GM12864 (cell line): Measurements from ENCODE around the gene INPP4B.

Experiments
- DNase-seq: peaks from one replicate; pipeline ENCODE4 v3.0.0-alpha.2; 2011; ENCODE audit warnings: low read depth
- H3K4me3 ChIP-seq: 2 replicates; pipeline ENCODE4 v1.5.1; 2011; ENCODE audit warnings: mild to moderate bottlenecking, low read depth, low read length, control low read depth
- TF ChIP-seq, protein P1 (sequence below): IDR thresholded peaks from 2 replicates; pipeline ENCODE4 v1.5.1; 2011; ENCODE audit warnings: low read depth, mild to moderate bottlenecking, moderate library complexity, low read length, control low read depth, inconsistent platforms; ENCODE audit errors: missing control alignments

Gene INPP4B

DNA sequence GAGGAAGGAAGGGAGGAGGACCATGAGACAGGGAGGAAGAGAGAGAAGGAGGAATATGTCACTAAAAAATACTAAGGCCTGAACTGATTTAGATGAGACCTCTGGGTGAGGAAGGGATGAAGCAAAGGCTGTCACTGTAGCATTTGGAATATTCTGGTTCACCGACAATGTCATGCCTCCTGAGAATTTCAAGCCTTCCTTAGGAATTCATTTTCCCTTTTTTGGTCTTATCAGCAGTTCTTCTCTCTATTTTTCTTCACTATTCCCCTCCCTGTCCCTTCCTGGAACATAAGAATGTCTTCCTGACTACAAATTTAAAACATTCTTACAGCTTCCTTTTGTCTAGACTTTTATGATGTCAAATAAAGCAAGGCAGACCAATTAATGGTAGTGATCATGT lies 527.8 kb downstream of the INPP4B start:
- H3K4me3 ChIP-seq, result no peak overlapping the region
- no peak for DNase-seq
- TF ChIP-seq, protein P1, sequence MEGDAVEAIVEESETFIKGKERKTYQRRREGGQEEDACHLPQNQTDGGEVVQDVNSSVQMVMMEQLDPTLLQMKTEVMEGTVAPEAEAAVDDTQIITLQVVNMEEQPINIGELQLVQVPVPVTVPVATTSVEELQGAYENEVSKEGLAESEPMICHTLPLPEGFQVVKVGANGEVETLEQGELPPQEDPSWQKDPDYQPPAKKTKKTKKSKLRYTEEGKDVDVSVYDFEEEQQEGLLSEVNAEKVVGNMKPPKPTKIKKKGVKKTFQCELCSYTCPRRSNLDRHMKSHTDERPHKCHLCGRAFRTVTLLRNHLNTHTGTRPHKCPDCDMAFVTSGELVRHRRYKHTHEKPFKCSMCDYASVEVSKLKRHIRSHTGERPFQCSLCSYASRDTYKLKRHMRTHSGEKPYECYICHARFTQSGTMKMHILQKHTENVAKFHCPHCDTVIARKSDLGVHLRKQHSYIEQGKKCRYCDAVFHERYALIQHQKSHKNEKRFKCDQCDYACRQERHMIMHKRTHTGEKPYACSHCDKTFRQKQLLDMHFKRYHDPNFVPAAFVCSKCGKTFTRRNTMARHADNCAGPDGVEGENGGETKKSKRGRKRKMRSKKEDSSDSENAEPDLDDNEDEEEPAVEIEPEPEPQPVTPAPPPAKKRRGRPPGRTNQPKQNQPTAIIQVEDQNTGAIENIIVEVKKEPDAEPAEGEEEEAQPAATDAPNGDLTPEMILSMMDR, result no peak

DNA sequence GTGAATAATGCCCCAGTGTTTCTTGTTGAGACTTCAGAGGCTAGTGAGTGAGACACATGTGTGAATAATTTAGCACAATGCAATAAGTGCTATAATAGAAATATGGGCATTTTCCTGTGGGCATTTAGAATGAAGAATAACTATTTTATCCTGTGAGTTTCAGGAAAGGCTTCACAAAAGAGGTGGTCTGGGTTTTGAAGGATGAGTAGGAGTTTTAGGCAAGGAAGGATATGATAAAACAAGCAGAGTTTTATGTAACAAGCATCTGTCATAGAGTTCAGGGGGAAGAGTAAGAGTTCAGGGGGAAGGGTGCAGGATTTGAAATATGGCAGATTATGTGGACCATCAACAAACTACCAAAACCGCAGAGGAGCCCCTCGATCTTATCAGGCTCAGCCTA lies 529.2 kb downstream of the INPP4B start:
- DNase-seq, result no peak
- H3K4me3 ChIP-seq, result no peak overlapping the region
- TF ChIP-seq, protein P1, result no peak

DNA sequence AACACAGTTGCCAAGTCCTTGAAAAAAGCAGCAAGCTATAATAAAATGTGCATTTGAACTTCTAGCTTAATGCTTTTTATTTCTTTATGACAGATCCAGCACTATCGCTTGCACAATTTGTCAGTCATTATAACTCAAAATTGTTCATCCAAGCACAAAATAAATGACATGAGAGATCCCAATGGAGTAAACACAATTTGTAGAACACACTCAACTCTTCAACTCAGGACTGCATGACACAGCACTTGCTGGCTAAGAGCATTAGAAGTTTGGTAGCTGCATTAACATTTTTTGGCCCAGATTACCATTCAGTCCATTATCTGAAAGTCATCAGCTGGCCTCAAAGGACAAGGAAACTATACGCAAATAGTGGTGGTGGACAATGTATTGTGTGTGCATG lies 530.1 kb downstream of the INPP4B start:
- TF ChIP-seq, protein P1, result no peak
- no peak for DNase-seq
- no peak overlapping the region for H3K4me3 ChIP-seq

DNA sequence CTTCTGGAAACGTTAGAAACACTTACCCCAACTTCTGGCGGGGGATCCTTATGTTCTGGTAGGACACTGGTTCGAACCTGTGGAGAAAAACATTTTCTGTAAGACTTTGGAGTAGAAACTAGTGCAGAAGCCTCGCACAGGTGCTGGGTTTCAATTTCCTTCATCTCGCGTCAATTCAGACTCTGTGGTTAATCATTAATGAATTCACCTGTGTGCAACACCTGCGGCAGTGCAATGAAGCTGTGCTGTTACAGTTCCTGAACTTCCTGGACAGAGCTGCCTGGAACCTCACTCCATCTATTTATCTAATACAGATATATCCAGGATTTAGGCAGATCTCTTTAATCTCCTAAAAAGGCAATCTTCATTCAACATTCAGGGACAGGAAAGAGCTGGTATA lies 531.4 kb downstream of the INPP4B start:
- DNase-seq, result no peak
- TF ChIP-seq, protein P1, result no peak
- no peak overlapping the region for H3K4me3 ChIP-seq

DNA sequence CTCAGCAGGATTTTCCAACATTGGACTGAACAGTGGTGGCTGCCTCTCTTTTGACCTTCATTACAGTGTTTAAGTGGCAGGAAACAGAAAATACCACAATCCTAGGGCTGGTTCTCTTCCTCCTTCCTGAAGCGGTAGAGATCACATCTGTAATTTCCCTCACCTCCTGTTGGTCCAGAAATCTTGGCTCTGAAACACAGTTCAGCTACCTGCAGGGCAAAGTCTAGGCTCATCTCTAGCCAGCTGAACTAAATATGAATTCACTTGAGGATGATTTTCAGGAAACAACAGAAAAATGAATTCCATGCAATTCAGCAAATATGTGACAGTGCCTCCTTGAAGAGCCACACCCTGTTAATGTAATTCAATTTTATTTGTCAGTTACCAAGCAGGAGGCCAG lies 531.9 kb downstream of the INPP4B start:
- no peak for DNase-seq
- TF ChIP-seq, protein P1, result no peak
- no peak overlapping the region for H3K4me3 ChIP-seq

DNA sequence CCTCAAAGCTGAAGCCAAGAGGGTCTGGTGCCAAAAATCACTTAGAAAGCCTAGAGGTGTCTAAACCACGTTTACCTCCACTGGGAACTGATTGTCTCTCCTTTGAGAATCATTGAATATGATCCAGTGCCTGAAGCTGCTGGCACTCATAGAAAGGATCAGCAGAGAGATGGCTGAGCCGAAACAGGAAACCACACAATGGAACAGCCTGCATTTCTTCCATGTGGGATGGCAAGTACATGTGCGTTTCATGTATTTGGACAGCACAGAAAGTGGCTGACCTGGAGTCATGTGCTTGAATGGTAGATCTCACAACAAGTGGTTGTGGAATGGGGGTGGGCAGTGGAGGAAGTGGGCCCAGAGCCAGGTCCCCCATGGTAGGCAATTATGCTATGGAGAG lies 533.7 kb downstream of the INPP4B start:
- TF ChIP-seq, protein P1, result no peak
- no peak for DNase-seq

DNA sequence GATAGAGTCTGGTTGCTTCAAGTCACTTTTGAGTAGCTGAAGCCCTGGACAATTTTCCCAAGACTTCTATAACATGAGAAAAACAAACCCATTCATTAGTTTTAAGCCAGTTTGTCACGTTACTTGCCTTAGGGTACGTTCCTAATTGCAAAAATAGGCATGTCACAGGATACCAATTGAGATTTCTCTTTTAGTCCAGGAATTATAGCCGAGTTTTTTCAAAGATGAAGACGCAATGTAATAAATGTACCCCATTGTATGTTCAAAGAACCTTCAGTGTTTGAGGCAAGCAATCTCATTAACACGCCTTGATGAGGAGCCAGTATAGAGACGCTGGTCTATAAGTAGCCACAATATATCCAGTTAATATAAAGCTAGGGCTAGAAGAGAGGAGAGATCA lies 534.2 kb downstream of the INPP4B start:
- H3K4me3 ChIP-seq, result no peak overlapping the region
- no peak for DNase-seq
- TF ChIP-seq, protein P1, result no peak

More for the DNA sequence above, 533.7 kb downstream of the INPP4B start:
- H3K4me3 ChIP-seq, result no peak overlapping the region
